RWPE2 (cell line): ENCODE data around the gene ABCC12.

Source experiments
- ATAC-seq: fragments of 200-7000 bp; cut with Tn5 transposase; 3 replicates; pipeline ENCODE4 v1.9.1; 2021; ENCODE audit warnings: low read depth
- DNase-seq: peaks from one replicate; pipeline ENCODE4 v3.0.0-alpha.2; 2020; ENCODE audit warnings: low spot score
- H3K27ac ChIP-seq: fragments of 450-650 bp; 2 replicates; pipeline ENCODE4 v1.5.1; 2017; ENCODE audit warnings: mild to moderate bottlenecking; ENCODE audit not compliant: poor library complexity, severe bottlenecking
- H3K27me3 ChIP-seq: fragments of 250-450 bp; sonication (Bioruptor Pico); 2 replicates; pipeline ENCODE4 v1.5.1; 2021; ENCODE audit warnings: mild to moderate bottlenecking, moderate library complexity; ENCODE audit not compliant: insufficient read depth, poor library complexity, severe bottlenecking
- H3K36me3 ChIP-seq: fragments of 250-450 bp; sonication (Bioruptor Pico); 2 replicates; pipeline ENCODE4 v1.5.1; 2020; ENCODE audit warnings: low read depth, mild to moderate bottlenecking, moderate library complexity
- H3K4me1 ChIP-seq: fragments of 250-450 bp; sonication (Bioruptor Pico); 2 replicates; pipeline ENCODE4 v1.5.1; 2021; ENCODE audit warnings: mild to moderate bottlenecking, moderate library complexity; ENCODE audit not compliant: insufficient read depth, poor library complexity, severe bottlenecking
- H3K4me3 ChIP-seq: fragments of 250-450 bp; sonication (Bioruptor Pico); 2 replicates; pipeline ENCODE4 v1.5.1; 2021; ENCODE audit warnings: mild to moderate bottlenecking, moderate library complexity; ENCODE audit not compliant: severe bottlenecking
- H3K9me3 ChIP-seq: fragments of 250-450 bp; sonication (Bioruptor Pico); 2 replicates; pipeline ENCODE4 v1.5.1; 2021; ENCODE audit warnings: mild to moderate bottlenecking, moderate library complexity; ENCODE audit not compliant: severe bottlenecking
- CTCF ChIP-seq: fragments of 450-650 bp; IDR thresholded peaks from one replicate; pipeline ENCODE4 v1.5.1; 2017; ENCODE audit warnings: mild to moderate bottlenecking, moderate library complexity; ENCODE audit not compliant: poor library complexity, severe bottlenecking

The ABCC12 gene

GRCh38 chr16:48160575-48160974 is 4.8 kb upstream of the ABCC12 start:
- ATAC-seq (no peak), DNase-seq (no peak)
- peaks cover 22% of the 10 kb centered on the region for H3K4me1 ChIP-seq
- no peak overlapping the region for H3K27ac ChIP-seq
- H3K27me3 ChIP-seq = no peaks in the 10 kb centered on the region
- H3K9me3 ChIP-seq = no peaks in the 10 kb centered on the region
- H3K36me3 ChIP-seq = no peaks in the 10 kb centered on the region
- H3K4me3 ChIP-seq = no peak overlapping the region
- no peak for TF ChIP-seq CTCF

GRCh38 chr16:48158296-48158695 is 2.5 kb upstream of the ABCC12 start:
- no peak for TF ChIP-seq CTCF
- Histone ChIP-seq H3K36me3 (no peaks in the 10 kb centered on the region), H3K9me3 (no peaks in the 10 kb centered on the region), H3K27ac (no peak overlapping the region), H3K27me3 (no peaks in the 10 kb centered on the region), H3K4me3 (no peak overlapping the region), H3K4me1 (peaks cover 12% of the 10 kb centered on the region)
- peak; percentile 79 for ATAC-seq
- no peak for DNase-seq

GRCh38 chr16:48157794-48158193 is 2.0 kb upstream of the ABCC12 start:
- H3K27me3 ChIP-seq = no peaks in the 10 kb centered on the region
- H3K4me1 ChIP-seq = peaks cover 12% of the 10 kb centered on the region
- TF ChIP-seq CTCF = no peak
- H3K9me3 ChIP-seq = no peaks in the 10 kb centered on the region
- no peak overlapping the region for H3K4me3 ChIP-seq
- H3K36me3 ChIP-seq = no peaks in the 10 kb centered on the region
- DNase-seq (no peak), ATAC-seq (no peak)
- H3K27ac ChIP-seq = no peak overlapping the region

GRCh38 chr16:48157302-48157701 is 1.5 kb upstream of the ABCC12 start:
- Histone ChIP-seq H3K27me3 (no peaks in the 10 kb centered on the region), H3K9me3 (no peaks in the 10 kb centered on the region), H3K27ac (no peak overlapping the region), H3K4me1 (peaks cover 12% of the 10 kb centered on the region), H3K36me3 (no peaks in the 10 kb centered on the region), H3K4me3 (no peak overlapping the region)
- ATAC-seq (no peak), DNase-seq (no peak)
- no peak for TF ChIP-seq CTCF

- Histone ChIP-seq H3K36me3 (no peaks in the 10 kb centered on the region), H3K9me3 (no peaks in the 10 kb centered on the region), H3K4me1 (peaks cover 12% of the 10 kb centered on the region), H3K27ac (no peak overlapping the region), H3K27me3 (no peaks in the 10 kb centered on the region), H3K4me3 (no peak overlapping the region)
- DNase-seq = no peak
- TF ChIP-seq CTCF = peak; percentile 94
- ATAC-seq = peak; percentile 62
These were observed 1.0 kb upstream of the ABCC12 start for GRCh38 chr16:48156790-48157209.
